H9 (cell line): ENCODE measurements around the gene GOLGA6L6. TPM values are rescaled to one million over a fixed set of nuclear protein-coding genes. Genes with fewer than 3 reads are reported as not detected.
"Not testable (repeated sequence)": the region's sequence is repeated elsewhere in the genome, so short reads cannot be mapped to it uniquely, and the experiment has no call there.

ENCODE experiments used
- DNase-seq: peaks from one replicate; pipeline ENCODE4 v3.0.0-alpha.2; 2017
- H2AFZ ChIP-seq: one replicate; pipeline ENCODE4 v1.6.1; 2013; ENCODE audit warnings: mild to moderate bottlenecking, low read length, control low read depth, moderate library complexity
- H2AK5ac ChIP-seq: 2 replicates; pipeline ENCODE4 v1.6.1; 2013; ENCODE audit warnings: low read length, control low read depth, mixed read lengths; ENCODE audit not compliant: insufficient read length
- H2BK120ac ChIP-seq: one replicate; pipeline ENCODE4 v1.6.1; 2013; ENCODE audit warnings: low read depth, mild to moderate bottlenecking, low read length, control low read depth, inconsistent platforms; ENCODE audit not compliant: poor library complexity, severe bottlenecking
- H2BK12ac ChIP-seq: 2 replicates; pipeline ENCODE4 v1.6.1; 2013; ENCODE audit warnings: low read length, control low read depth, mixed read lengths, low read depth; ENCODE audit not compliant: insufficient read length
- H2BK15ac ChIP-seq: 2 replicates; pipeline ENCODE4 v1.6.1; 2013; ENCODE audit warnings: low read depth, low read length, control low read depth
- H2BK20ac ChIP-seq: one replicate; pipeline ENCODE4 v1.6.1; 2013; ENCODE audit warnings: low read depth, mild to moderate bottlenecking, low read length, control low read depth, inconsistent platforms; ENCODE audit not compliant: poor library complexity, severe bottlenecking
- H2BK5ac ChIP-seq: 2 replicates; pipeline ENCODE4 v1.6.1; 2013; ENCODE audit warnings: low read length, control low read depth, mixed read lengths; ENCODE audit not compliant: insufficient read length
- H3K14ac ChIP-seq: 2 replicates; pipeline ENCODE4 v1.6.1; 2013; ENCODE audit warnings: low read length, control low read depth; ENCODE audit not compliant: insufficient read depth
- H3K18ac ChIP-seq: 2 replicates; pipeline ENCODE4 v1.6.1; 2013; ENCODE audit warnings: low read depth, mild to moderate bottlenecking, mixed read lengths, low read length, control low read depth; ENCODE audit not compliant: insufficient read length
- H3K23ac ChIP-seq: 2 replicates; pipeline ENCODE4 v1.6.1; 2013; ENCODE audit warnings: low read length, control low read depth, mixed read lengths, low read depth; ENCODE audit not compliant: insufficient read length
- H3K23me2 ChIP-seq: 2 replicates; pipeline ENCODE4 v1.6.1; 2013; ENCODE audit warnings: low read depth, mild to moderate bottlenecking, mixed read lengths, low read length, control low read depth; ENCODE audit not compliant: insufficient read length, poor library complexity, severe bottlenecking
- H3K27ac ChIP-seq: 2 replicates; pipeline ENCODE4 v1.5.1; 2013; ENCODE audit warnings: low read length, control low read depth, mixed read lengths, low read depth; ENCODE audit not compliant: insufficient read length
- H3K27me3 ChIP-seq: 2 replicates; pipeline ENCODE4 v1.6.1; 2013; ENCODE audit warnings: low read length, control low read depth, inconsistent platforms; ENCODE audit not compliant: insufficient read depth
- H3K4ac ChIP-seq: 2 replicates; pipeline ENCODE4 v1.6.1; 2013; ENCODE audit warnings: low read depth, mild to moderate bottlenecking, control low read depth, inconsistent platforms, low read length, moderate library complexity
- H3K4me1 ChIP-seq: 2 replicates; pipeline ENCODE4 v1.6.1; 2013; ENCODE audit warnings: low read length, control low read depth, inconsistent platforms; ENCODE audit not compliant: insufficient read depth
- H3K4me2 ChIP-seq: 2 replicates; pipeline ENCODE4 v1.6.1; 2013; ENCODE audit warnings: low read length, control low read depth, mixed read lengths; ENCODE audit not compliant: insufficient read length, insufficient read depth
- H3K56ac ChIP-seq: 2 replicates; pipeline ENCODE4 v1.6.1; 2013; ENCODE audit warnings: low read depth, mild to moderate bottlenecking, mixed read lengths, low read length, control low read depth; ENCODE audit not compliant: insufficient read length
- H3K79me1 ChIP-seq: 2 replicates; pipeline ENCODE4 v1.6.1; 2013; ENCODE audit warnings: low read depth, mild to moderate bottlenecking, moderate library complexity, low read length, control low read depth, inconsistent platforms; ENCODE audit not compliant: insufficient read depth, poor library complexity, severe bottlenecking
- H3K79me2 ChIP-seq: 2 replicates; pipeline ENCODE4 v1.6.1; 2013; ENCODE audit warnings: low read length, control low read depth, inconsistent platforms; ENCODE audit not compliant: insufficient read depth
- H3K9ac ChIP-seq: 2 replicates; pipeline ENCODE4 v1.6.1; 2013; ENCODE audit warnings: low read length, control low read depth, mixed read lengths; ENCODE audit not compliant: insufficient read length; ENCODE audit errors: extremely low read depth
- H3K9me3 ChIP-seq: one replicate; pipeline ENCODE4 v1.6.1; 2013; ENCODE audit warnings: low read depth, low read length, inconsistent platforms; ENCODE audit not compliant: control insufficient read depth
- H3T11ph ChIP-seq: one replicate; pipeline ENCODE4 v1.6.1; 2013; ENCODE audit warnings: mild to moderate bottlenecking, low read length, control low read depth, inconsistent platforms
- H4K20me1 ChIP-seq: one replicate; pipeline ENCODE4 v1.6.1; 2013; ENCODE audit not compliant: control insufficient read depth, insufficient read length, insufficient read depth
- H4K5ac ChIP-seq: 2 replicates; pipeline ENCODE4 v1.6.1; 2013; ENCODE audit warnings: low read depth, mild to moderate bottlenecking, mixed read lengths, low read length, control low read depth; ENCODE audit not compliant: insufficient read length
- H4K8ac ChIP-seq: replicated peaks from 2 replicates; pipeline ENCODE4 v1.6.1; 2013; ENCODE audit warnings: low read length, control low read depth, mixed read lengths, low read depth; ENCODE audit not compliant: insufficient read length
- H4K91ac ChIP-seq: 2 replicates; pipeline ENCODE4 v1.6.1; 2013; ENCODE audit warnings: low read depth, mild to moderate bottlenecking, moderate library complexity, mixed read lengths, low read length, control low read depth; ENCODE audit not compliant: insufficient read length
- H3K27ac Mint-ChIP-seq, 3 experiments: 2 replicates in 2 of 3; 3 replicates in 1 of 3; pipeline ENCODE4 v1.8.0; 2020 to 2021; ENCODE audit warnings: mixed read lengths in 3 of 3, mild to moderate bottlenecking in 1 of 3, moderate library complexity in 1 of 3
- H3K27me3 Mint-ChIP-seq: 2 replicates; pipeline ENCODE4 v1.8.0; 2021; ENCODE audit warnings: low read depth, mild to moderate bottlenecking, moderate library complexity, mixed read lengths
- H3K36me3 Mint-ChIP-seq, 3 experiments: 2 replicates in 2 of 3; 3 replicates in 1 of 3; pipeline ENCODE4 v1.8.0; 2020 to 2021; ENCODE audit warnings: low read depth in 3 of 3, mixed read lengths in 3 of 3; ENCODE audit not compliant: insufficient read depth in 1 of 3
- H3K4me1 Mint-ChIP-seq, 2 experiments: 2 replicates each; pipeline ENCODE4 v1.8.0; 2020; ENCODE audit warnings: mixed read lengths in 2 of 2
- H3K4me3 Mint-ChIP-seq, 2 experiments: 2 replicates in 1 of 2; 3 replicates in 1 of 2; pipeline ENCODE4 v1.8.0; 2020 to 2021; ENCODE audit warnings: mild to moderate bottlenecking in 2 of 2, mixed read lengths in 2 of 2, moderate library complexity in 1 of 2
- H3K9me3 Mint-ChIP-seq, 2 experiments: 2 replicates in 1 of 2; 3 replicates in 1 of 2; pipeline ENCODE4 v1.8.0; 2020; ENCODE audit warnings: mild to moderate bottlenecking in 2 of 2, mixed read lengths in 2 of 2, moderate library complexity in 1 of 2
- WGBS: extraction: QIAGEN DNeasy Blood & Tissue Kit; methylation state at CpG from one replicate; pipeline ENCODE4 v1.1.7; 2013; ENCODE audit warnings: missing lambda C conversion rate, low lambda C conversion rate, mixed read lengths; ENCODE audit not compliant: insufficient read length; ENCODE audit errors: extremely low coverage; 5-methylcytosine and 5-hydroxymethylcytosine counted together
- total RNA-seq: library from RNA; stranded (reverse); gene quantifications from 2 replicates; pipeline ENCODE4 v1.2.1, GENCODE V29; 2021

The GOLGA6L6 gene
- total RNA-seq, 1 experiment from 2014 or later, result not detected

GRCh38 chr15:20505926-20506658 is 35.5 kb downstream of the GOLGA6L6 start:
- H2BK15ac ChIP-seq, H4K8ac ChIP-seq, H3K79me1 ChIP-seq, H3K4me2 ChIP-seq, H3K4me1 ChIP-seq, H3T11ph ChIP-seq, H3K27me3 ChIP-seq, H3K23me2 ChIP-seq, H3K27ac Mint-ChIP-seq, H4K20me1 ChIP-seq, H2BK12ac ChIP-seq, H3K14ac ChIP-seq, H3K36me3 Mint-ChIP-seq, H3K9ac ChIP-seq, H2BK5ac ChIP-seq, H3K18ac ChIP-seq, H3K56ac ChIP-seq, H3K9me3 Mint-ChIP-seq, H3K23ac ChIP-seq, H2AFZ ChIP-seq, H3K79me2 ChIP-seq, H3K9me3 ChIP-seq, H3K4me1 Mint-ChIP-seq, DNase-seq, H3K27ac ChIP-seq, H2AK5ac ChIP-seq, H3K27me3 Mint-ChIP-seq, H2BK20ac ChIP-seq, H4K5ac ChIP-seq, H4K91ac ChIP-seq, H2BK120ac ChIP-seq, H3K4me3 Mint-ChIP-seq, H3K4ac ChIP-seq: not testable (repeated sequence)
- no CpG with 5 or more reads among the region's 87 CpGs for WGBS

GRCh38 chr15:20502839-20503238 is 38.8 kb downstream of the GOLGA6L6 start:
- not testable (repeated sequence) for H3K36me3 Mint-ChIP-seq, H3K79me1 ChIP-seq, H4K5ac ChIP-seq, H3K27ac ChIP-seq, H3K56ac ChIP-seq, H2BK5ac ChIP-seq, H2AK5ac ChIP-seq, H4K20me1 ChIP-seq, H2AFZ ChIP-seq, H3K4me3 Mint-ChIP-seq, H3K27ac Mint-ChIP-seq, H3K4me1 ChIP-seq, H4K8ac ChIP-seq, H3K23ac ChIP-seq, H2BK20ac ChIP-seq, H3K9me3 Mint-ChIP-seq, H3K4me2 ChIP-seq, H2BK120ac ChIP-seq, H3K4ac ChIP-seq, H3K79me2 ChIP-seq, H3K18ac ChIP-seq, H3T11ph ChIP-seq, H3K27me3 ChIP-seq, H4K91ac ChIP-seq, H3K27me3 Mint-ChIP-seq, H2BK12ac ChIP-seq, H2BK15ac ChIP-seq, DNase-seq, H3K9ac ChIP-seq, H3K14ac ChIP-seq, H3K4me1 Mint-ChIP-seq, H3K9me3 ChIP-seq, H3K23me2 ChIP-seq
- no CpG with 5 or more reads among the region's 3 CpGs for WGBS
